ENCODE data around the gene TENM3.

Gene TENM3

GRCh38 chr4:182475539-182475938, 232.3 kb downstream of the TENM3 start:
- no peak for DNase-seq

DNA sequence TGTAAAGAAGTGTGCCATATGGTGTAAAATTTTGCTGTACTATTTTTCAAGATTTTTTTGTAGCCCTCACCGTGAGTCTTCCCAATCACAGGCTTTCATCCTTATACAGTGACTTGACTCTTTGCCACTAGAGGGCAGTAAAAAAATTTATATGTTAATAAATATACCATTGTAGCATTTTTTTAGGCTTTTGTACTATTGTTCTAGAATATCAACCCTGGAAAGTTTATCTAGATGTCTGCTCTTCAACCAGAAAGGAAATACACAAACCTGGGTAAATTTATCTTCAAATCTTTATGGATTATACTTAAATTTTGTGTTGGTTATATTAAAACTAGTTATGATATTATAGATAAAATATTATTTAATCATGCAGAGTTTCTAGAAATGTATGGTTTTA, 235.3 kb downstream of the TENM3 start:
- no peak for DNase-seq

GRCh38 chr4:182483685-182484084, 240.5 kb downstream of the TENM3 start:
- no peak for DNase-seq

- peak; percentile 3 for DNase-seq
Observed at GRCh38 chr4:182486881-182487280, 243.7 kb downstream of the TENM3 start.

DNA sequence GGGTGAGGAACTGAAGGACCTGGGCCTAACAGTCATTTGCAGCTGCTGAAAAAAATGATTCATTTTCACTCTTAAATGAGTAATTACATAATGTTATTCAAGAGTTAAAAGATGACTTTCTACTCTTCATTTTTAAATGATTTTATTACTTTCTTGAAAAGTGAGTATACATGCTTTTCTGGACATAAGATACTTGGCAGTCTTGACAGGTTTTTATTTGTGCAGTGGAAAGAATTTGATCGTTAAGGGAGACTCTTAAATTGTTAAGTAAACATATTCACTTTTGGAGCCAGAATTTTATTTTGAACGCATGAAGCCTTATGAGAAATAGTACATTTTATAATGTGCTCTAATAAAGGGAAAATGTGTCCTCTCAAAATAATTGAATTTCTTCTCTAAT, 245.7 kb downstream of the TENM3 start:
- no peak for DNase-seq

DNA sequence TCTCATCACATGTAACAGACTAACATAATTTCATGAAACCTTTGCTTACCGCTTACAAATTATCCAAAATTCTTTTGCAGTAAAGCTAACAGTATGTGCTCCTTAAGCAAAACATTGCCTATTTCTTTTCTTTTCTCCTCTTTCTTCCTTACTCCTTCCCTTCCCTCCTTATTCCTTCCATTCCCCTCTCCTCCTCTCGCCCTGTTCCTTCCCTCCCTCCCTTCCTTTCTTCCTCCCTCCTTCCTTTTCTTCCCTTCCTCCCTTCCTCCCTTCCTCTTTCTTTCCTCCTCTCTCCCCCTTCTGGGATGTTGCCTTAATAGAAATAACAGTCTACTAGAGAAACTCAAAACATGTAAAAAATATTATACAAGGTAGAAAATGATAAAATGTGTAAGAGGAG, 246.4 kb downstream of the TENM3 start:
- DNase-seq = no peak

- no peak for DNase-seq
Observed at GRCh38 chr4:182491719-182492118, 248.5 kb downstream of the TENM3 start.

GRCh38 chr4:182492423-182492822, 249.2 kb downstream of the TENM3 start:
- no peak for DNase-seq

- no peak for DNase-seq
Observed at GRCh38 chr4:182493377-182493776, 250.2 kb downstream of the TENM3 start.

- DNase-seq = no peak
Observed at GRCh38 chr4:182494103-182494502, 250.9 kb downstream of the TENM3 start.

- no peak for DNase-seq
Observed at GRCh38 chr4:182495031-182495430, 251.8 kb downstream of the TENM3 start.

DNA sequence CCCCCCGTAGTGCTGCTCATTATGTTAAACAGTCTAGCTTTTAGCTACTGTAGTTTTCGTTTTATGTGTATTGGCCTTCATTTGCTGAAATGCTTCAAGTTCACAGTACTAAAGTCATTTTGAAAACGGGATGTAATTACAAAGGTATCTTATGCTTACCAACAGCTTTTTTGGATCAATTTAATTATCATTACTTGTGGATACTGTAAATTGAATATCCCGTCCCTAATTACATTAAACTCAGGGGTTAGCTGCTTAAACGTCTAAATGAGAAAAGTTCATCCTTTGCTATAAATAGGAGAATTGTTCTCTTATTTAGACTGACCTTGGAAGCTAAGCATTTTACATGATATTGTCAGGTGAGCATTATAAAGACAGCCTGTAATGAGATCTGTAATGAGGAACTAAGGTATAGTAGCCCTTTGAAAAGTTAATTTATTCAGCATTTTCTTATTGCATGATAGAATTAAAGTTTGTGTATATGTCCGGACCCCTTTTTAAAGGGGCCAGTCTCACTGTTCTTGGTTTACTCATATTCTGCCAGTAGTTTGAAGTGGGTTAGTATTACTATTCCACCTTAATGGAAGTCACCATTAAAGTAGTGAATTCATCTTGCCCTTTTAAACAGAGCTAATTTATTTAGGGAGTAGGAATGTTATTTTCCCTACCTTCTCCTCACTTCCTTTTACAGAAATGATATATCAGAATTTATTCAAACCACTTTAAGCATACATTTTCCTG, 252.6 kb downstream of the TENM3 start:
- DNase-seq = no peak

DNA sequence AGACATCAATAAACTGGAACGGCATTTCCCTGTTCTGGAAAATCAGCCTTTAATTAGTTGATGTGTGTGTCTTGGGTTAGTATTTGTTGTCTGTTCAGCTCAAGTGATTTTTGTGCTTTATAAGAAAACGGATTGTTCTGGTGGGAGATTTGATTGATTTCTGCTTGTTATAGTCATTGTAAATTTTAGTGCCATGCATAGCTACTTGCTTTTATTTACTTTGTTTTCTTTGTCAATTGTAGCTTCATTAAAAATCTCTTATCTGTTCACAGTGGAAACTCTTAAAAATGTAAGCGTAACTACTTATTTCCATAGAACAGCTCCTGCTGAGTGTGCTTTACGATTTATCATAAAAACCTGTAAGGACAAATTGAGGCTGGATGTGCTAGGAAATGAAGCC, 253.2 kb downstream of the TENM3 start:
- DNase-seq = no peak

- DNase-seq = no peak
Observed at GRCh38 chr4:182502064-182502463, 258.9 kb downstream of the TENM3 start.

DNA sequence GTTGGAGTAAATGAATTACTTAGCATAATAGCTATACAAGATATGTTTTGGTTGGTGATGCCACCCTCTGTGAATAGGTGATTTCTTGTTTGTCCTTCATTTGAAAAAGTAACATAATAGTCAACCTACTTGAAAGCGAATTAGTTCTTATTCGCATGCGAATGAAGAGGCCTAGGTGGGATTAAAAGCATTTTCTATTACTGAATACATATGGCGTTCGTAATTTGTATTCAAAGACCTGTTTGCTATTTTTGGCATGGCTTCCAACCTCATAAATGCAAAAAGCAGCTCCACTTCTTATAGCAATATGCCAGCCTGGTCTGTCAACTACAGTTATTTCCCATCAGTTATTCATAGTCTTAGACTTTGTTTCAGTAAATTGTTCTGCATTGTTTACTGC, 261.3 kb downstream of the TENM3 start:
- no peak for DNase-seq

- no peak for DNase-seq
Observed at GRCh38 chr4:182507805-182508204, 264.6 kb downstream of the TENM3 start.

DNA sequence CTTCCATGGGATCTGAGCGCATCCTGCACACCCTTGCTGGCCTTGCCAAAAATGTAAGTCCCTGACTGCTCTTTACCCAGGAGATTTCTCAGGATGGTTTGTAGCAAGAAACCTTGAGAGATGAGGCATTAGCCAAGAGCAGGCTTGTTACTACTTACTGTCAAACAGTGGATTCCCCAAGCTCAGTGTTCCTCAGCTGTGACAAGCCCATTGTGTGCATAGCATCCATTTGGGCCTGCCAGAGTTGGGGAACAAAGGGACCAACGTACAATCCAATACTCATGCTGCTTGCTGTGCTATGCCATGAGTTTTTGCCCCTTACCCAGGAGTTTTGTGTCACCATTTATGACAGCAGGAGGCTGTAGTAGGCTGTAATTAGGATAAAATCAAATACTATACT, 267.6 kb downstream of the TENM3 start:
- DNase-seq = no peak

DNA sequence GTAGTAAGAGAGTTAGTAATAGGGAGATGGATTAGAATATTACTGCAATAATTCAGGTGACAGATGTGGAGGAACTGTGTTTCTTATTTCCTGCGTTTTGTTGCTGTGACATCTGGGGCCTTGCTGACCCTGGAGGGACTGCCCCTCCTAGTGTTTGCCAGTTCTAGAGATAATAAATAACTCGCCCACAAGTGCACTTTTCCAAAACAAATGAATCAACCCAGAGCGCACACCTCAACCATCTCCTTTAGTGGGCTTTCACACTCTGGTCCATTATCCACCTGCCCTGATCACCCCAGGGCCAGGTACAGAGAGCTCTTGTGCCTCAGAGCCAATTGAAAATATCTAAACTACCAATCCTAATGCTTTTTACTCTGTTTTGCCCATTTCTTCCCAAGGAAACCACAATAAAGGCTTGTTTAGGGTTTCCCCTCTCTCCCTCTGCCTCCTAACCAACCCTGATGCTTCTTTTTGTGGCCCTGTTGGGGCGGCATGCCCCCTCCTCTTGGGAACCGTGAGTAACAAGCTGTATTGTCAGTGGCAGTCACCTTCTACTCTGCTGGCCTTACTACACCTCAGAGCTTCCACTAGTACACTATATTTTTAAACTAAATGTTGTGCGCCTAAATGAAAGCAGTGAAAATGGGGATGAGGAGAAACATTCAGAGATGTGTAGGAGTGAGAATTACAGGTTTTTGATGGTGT, 270.5 kb downstream of the TENM3 start:
- DNase-seq = no peak

- DNase-seq = no peak
Observed at GRCh38 chr4:182518421-182518820, 275.2 kb downstream of the TENM3 start.

- DNase-seq = no peak
Observed at GRCh38 chr4:182519528-182519927, 276.3 kb downstream of the TENM3 start.

DNA sequence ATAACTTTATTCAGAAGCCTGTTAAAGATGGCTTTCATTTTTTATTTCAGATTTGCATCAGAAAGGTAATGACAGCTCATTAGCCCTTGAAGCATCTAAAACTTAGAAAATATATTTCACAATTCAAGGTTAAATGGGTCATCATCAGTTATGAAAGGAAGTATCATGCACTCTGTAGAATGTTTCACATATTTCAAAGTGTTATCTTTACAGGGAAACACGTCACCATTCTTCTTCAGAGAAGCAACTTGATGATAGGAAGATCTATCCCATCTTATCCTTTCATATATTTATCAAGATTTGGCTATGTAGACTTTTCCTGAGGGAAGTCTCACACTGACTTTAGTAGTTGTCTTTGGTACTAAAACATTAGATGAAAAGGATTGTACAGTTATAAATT, 277.8 kb downstream of the TENM3 start:
- no peak for DNase-seq

GRCh38 chr4:182528819-182529218, 285.6 kb downstream of the TENM3 start:
- DNase-seq = no peak

DNA sequence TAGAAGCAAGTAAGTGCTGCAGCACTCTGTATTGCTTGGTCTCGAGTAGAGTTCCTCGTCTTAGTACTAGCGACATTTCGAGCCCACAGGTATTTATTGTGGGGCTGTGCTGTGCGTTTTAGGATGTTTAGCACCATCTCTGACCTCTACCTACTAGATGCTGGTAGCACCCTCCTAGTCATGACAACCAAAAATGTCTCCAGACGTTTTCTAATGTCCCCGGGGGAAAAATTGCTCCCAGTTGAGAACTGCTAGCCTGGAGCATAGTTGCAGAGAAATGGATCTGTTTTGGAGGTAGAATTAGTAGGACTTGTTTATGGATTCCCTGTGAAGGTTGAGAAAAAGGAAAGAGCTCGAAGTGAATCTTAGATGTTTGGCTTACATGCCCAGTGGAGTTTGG, 287.2 kb downstream of the TENM3 start:
- DNase-seq = no peak

DNA sequence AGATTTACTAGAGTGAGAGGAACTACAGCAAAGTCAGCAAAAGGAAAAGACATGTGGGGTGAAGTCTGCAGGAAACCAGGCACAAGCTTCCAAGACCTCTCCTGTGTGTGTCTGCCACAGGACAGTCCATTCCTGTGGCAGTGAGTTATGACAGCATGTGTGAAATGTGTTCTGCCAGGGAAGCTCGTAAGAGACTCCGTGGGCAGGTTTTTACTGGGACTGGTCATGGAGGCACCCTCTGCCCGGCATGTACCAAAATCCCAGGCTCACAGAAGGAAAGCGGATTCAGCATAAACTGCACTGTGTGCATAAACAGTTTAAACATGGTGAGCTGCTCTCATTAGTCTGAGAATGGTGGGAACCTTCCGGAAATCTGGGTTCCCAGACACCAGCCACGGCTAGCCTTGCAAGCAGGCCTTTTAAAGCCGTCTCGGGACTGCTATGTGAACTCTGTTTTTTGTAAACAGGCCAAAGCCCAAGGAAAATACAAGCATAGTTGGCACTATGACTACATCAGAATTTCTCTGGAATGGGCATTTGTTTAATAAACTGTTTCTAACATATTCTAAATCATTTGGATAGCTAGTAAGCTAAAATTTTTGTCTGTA, 288.5 kb downstream of the TENM3 start:
- DNase-seq = no peak

All from stimulated activated CD4-positive, alpha-beta T cell treated with anti-CD3 and anti-CD28 coated beads, Interleukin-15, amount 100 ng/mL, for 24 hours (primary cell).